AG09319 (cell line): ENCODE measurements around the gene ANAPC16.

Source experiments
- DNase-seq: peaks from one replicate; pipeline ENCODE4 v3.0.0-alpha.2; 2010; ENCODE audit warnings: low read depth; ENCODE audit errors: extremely low read depth
- CTCF ChIP-seq: IDR thresholded peaks from 2 replicates; pipeline ENCODE4 v1.5.1; 2011; ENCODE audit warnings: low read depth, mild to moderate bottlenecking, inconsistent platforms, low read length, moderate library complexity

ANAPC16 gene

GRCh38 chr10:72273410-72274212 is 57.8 kb downstream of the ANAPC16 start, which contains the start of gene DDIT4:
Gene DDIT4 (plus strand): TSS chr10:72273924. CDS start chr10:72274217, 293 bp downstream.
- peak; percentile 100 for DNase-seq
- TF ChIP-seq CTCF, result no peak

- DNase-seq, result no peak
- TF ChIP-seq CTCF, result no peak
These were observed 58.5 kb downstream of the ANAPC16 start for GRCh38 chr10:72274213-72274729.

DNA sequence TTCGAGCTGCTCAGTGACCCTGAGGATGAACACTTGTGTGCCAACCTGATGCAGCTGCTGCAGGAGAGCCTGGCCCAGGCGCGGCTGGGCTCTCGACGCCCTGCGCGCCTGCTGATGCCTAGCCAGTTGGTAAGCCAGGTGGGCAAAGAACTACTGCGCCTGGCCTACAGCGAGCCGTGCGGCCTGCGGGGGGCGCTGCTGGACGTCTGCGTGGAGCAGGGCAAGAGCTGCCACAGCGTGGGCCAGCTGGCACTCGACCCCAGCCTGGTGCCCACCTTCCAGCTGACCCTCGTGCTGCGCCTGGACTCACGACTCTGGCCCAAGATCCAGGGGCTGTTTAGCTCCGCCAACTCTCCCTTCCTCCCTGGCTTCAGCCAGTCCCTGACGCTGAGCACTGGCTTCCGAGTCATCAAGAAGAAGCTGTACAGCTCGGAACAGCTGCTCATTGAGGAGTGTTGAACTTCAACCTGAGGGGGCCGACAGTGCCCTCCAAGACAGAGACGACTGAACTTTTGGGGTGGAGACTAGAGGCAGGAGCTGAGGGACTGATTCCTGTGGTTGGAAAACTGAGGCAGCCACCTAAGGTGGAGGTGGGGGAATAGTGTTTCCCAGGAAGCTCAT is 59.0 kb downstream of the ANAPC16 start:
- peak; percentile 78 for TF ChIP-seq CTCF
- no peak for DNase-seq

GRCh38 chr10:72275351-72276012 is 59.7 kb downstream of the ANAPC16 start:
- DNase-seq, result no peak
- no peak for TF ChIP-seq CTCF

DNA sequence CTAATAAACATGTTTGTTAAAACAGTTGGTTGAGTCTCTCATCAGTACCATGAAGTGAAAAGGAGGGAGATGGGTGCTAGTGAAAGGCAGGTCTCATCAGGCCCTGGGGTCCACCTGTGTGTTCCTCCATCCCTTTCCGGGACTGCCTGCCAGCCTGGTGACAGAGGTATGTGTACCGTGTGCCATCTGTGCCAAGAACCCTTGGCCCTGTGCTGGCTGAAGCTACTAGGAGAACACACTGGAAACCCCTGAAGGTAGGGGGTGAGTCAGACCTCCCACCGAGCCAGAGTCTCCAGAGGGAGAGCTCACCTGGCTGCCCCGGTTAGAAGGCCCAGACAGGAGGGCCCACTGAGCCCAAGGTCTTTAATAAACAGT is 60.2 kb downstream of the ANAPC16 start:
- TF ChIP-seq CTCF, result no peak
- DNase-seq, result no peak

DNA sequence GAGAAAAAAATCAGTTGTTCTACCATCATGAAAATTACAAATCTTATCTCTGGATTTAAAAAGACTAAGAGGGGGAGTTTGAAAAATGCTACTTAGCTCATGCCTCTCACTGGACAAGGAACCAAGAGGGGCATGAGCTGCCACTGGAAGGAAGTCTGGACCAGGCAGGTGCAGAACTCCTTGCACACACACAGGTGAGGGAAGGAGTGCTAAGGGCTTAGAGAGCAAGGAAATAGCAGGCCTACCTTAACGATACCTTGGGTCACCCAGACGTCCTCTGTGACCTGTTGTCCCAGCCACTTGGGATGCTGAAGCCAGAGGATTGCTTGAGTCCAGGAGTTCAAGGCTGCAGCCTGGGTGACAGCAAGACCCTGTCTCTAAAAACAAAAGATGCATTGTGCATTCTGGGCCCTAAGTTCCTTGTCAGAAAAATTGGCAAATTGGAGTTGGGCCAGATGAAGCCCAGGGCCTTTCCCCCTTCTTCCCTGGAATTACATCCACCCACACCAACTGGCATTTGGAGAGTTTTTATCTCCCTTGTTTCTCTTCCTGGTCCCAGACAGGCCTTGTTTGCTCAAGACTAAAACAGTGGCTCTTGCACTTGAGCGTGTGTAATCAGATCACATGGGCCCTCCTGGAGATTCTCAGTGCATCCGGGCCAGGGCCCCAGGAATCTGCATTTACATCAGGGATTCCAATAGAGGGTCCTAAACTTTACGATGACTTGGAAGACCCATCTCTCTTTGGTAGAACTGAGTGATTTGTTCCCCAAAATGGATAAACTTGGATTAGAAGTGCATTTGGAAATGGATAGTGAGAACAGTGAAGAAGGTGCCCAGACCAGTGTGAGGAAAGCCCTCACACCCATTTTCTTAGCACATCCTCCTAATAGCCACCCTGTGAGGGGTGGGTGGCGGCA is 60.9 kb downstream of the ANAPC16 start:
- TF ChIP-seq CTCF, result no peak
- DNase-seq, result no peak
